ENCODE measurements around the gene VEPH1.

VEPH1 gene

GRCh38 chr3:157523814-157524213 is 20.6 kb upstream of the VEPH1 start:
- DNase-seq (ENCODE audit: low read depth in 2 of 2): no peak

GRCh38 chr3:157522648-157523047 is 19.4 kb upstream of the VEPH1 start:
- no peak for DNase-seq (ENCODE audit: low read depth in 2 of 2)

- DNase-seq (ENCODE audit: low read depth in 2 of 2): no peak
These were observed 17.4 kb upstream of the VEPH1 start for GRCh38 chr3:157520485-157521150.

- DNase-seq (ENCODE audit: low read depth in 2 of 2): no peak
These were observed 15.7 kb upstream of the VEPH1 start for GRCh38 chr3:157518881-157519280.

- DNase-seq (ENCODE audit: low read depth in 2 of 2): no peak
These were observed 13.7 kb upstream of the VEPH1 start for GRCh38 chr3:157516928-157517327.

- no peak for DNase-seq (ENCODE audit: low read depth in 2 of 2)
These were observed 12.2 kb upstream of the VEPH1 start for GRCh38 chr3:157515398-157515797.

GRCh38 chr3:157514371-157514895 is 11.2 kb upstream of the VEPH1 start:
- no peak for DNase-seq (ENCODE audit: low read depth in 2 of 2)

GRCh38 chr3:157513585-157513984 is 10.4 kb upstream of the VEPH1 start:
- no peak for DNase-seq (ENCODE audit: low read depth in 2 of 2)

GRCh38 chr3:157512534-157512933 is 9.3 kb upstream of the VEPH1 start:
- DNase-seq (ENCODE audit: low read depth in 2 of 2): no peak

GRCh38 chr3:157508461-157508860 is 5.2 kb upstream of the VEPH1 start:
- no peak for DNase-seq (ENCODE audit: low read depth in 2 of 2)

GRCh38 chr3:157501863-157502262 is 1.4 kb downstream of the VEPH1 start:
- DNase-seq (ENCODE audit: low read depth in 2 of 2): no peak

- DNase-seq (ENCODE audit: low read depth in 2 of 2): no peak
These were observed 3.0 kb downstream of the VEPH1 start for GRCh38 chr3:157500232-157500631.

- no peak for DNase-seq (ENCODE audit: low read depth in 2 of 2)
These were observed 3.8 kb downstream of the VEPH1 start for GRCh38 chr3:157499342-157499963.

- DNase-seq (ENCODE audit: low read depth in 2 of 2): no peak
These were observed 4.8 kb downstream of the VEPH1 start for GRCh38 chr3:157498371-157498770.

- DNase-seq (ENCODE audit: low read depth in 2 of 2): no peak
These were observed 7.4 kb downstream of the VEPH1 start for GRCh38 chr3:157495846-157496245.

GRCh38 chr3:157494581-157495281 is 8.5 kb downstream of the VEPH1 start:
- no peak for DNase-seq (ENCODE audit: low read depth in 2 of 2)

GRCh38 chr3:157493627-157494550 is 9.3 kb downstream of the VEPH1 start:
- DNase-seq (ENCODE audit: low read depth in 2 of 2): no peak

GRCh38 chr3:157491136-157491535 is 12.1 kb downstream of the VEPH1 start:
- DNase-seq (ENCODE audit: low read depth in 2 of 2): no peak

- no peak for DNase-seq (ENCODE audit: low read depth in 2 of 2)
These were observed 15.1 kb downstream of the VEPH1 start for GRCh38 chr3:157488144-157488543.

GRCh38 chr3:157487339-157487738 is 15.9 kb downstream of the VEPH1 start:
- DNase-seq (ENCODE audit: low read depth in 2 of 2): no peak

GRCh38 chr3:157479464-157480243 is 23.6 kb downstream of the VEPH1 start:
- DNase-seq (ENCODE audit: low read depth in 2 of 2): no peak
